ELF-1 (cell line): ENCODE measurements around the gene MPV17L.
"Not testable (repeated sequence)": the region's sequence is repeated elsewhere in the genome, so short reads cannot be mapped to it uniquely, and the experiment has no call there.

Experiments used
- DNase-seq: peaks from one replicate; pipeline ENCODE4 v3.0.0-alpha.2; 2016; ENCODE audit warnings: low read depth, low spot score

MPV17L gene

DNA sequence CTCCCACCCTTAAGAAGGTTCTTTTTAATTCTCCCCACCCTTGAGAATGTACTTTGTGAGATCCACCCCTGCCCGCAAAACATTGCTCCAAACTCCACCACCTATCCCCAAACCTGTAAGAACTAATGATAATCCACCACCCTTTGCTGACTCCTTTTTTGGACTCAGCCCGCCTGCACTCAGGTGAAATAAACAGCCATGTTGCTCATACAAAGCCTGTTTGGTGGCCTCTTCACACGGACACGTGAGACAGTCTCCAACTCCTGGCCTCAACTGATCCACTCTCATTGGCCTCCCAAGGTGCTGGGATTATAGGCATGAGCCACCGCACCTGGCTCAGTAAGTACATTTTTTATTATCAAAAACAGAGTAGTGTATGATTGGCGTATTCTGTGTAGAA lies 13.9 kb downstream of the MPV17L start:
- not testable (repeated sequence) for DNase-seq

DNA sequence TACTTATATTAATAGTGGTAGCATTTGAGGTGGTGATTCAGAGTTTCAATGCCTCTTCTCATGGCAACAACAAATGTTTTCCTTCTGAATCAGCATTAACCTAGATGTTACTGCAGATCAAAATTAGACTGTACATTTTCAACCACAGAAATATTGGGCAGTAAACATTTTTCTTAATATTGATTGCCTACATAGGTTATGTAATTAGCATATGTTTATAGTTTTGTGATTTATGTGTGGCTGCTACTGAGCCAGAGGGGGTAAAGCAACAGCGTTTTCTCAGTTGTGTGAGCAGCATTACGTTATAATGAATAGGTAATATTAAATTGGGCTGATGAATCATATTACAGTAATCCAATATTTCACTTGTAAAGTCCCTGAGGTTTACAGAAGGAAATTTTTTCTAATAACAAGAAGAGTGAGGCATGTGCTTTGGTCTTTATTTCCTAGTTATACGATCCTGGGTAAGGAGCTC lies 20.0 kb downstream of the MPV17L start:
- DNase-seq: no peak

DNA sequence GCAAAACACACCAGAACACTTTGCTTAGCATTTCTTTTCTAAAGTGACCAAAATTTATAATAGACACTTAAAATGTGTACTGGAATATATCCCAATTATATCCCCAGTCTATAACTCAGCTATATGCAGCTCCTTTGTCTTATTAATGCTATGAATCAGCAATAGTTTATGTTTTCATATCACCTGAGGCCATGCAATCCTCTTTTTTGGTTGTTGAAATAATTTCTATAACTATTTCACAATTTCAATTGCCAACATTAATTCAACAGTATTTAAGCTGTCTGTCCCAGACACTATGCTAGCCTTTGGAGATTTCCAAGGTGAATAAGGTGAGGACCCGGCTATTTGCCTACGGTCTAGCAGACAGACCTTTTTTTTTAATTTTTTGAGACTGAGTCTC lies 21.6 kb downstream of the MPV17L start:
- DNase-seq: no peak

DNA sequence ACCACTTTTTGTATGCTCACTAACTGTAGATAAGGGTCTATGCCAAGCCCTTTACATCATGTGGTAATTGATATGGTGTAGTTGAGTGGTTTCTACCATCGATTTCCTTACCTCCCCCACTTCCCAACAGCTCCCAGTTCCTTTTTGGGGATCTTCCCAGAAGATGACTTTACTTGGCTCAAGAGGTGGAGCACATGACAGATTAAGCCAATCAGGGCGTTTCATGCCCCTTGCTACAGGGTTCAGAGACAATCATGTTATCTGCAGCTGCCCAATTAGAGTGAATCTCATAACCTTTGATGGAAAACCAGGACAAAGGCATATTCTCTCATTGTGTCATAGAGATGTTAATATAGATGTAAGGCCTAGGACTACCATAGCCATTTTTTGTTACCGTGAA lies 22.7 kb downstream of the MPV17L start:
- no peak for DNase-seq

DNA sequence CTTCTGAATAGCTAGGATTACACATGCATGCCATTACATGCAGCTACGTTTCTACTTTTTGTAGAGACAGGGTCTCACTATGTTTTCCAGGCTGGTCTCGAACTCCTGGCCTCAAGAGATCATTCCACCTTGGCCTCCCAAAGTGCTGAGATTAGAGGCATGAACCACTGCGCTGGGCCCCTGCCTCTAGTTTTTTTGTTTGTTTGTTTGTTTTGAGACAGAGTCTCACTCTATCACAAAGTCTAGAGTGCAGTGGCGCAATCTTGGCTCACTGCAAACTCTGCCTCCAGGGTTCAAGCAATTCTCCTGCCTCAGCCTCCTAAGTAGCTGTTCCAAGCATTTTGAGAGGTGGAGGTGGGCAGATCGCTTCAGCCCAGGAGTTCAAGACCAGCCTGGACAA lies 26.1 kb downstream of the MPV17L start:
- DNase-seq: not testable (repeated sequence)

DNA sequence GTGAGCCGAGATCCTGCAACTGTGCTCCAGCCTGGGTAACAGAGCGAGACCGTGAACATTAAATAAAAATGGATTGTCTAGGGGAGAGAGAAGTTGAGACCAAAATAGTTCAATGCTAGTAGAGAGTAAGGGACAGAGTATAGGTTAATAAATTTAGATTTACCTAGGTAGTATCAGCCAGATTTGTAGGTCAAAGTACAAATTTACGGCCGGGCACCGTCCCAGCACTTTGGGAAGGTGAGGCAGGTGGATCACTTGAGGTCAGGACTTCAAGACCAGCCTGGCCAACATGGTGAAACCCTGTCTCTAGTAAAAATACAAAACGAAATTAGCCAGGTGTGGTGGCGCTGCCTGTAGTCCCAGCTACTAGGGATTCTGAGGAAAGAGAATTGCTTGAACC lies 26.7 kb downstream of the MPV17L start:
- DNase-seq: no peak

DNA sequence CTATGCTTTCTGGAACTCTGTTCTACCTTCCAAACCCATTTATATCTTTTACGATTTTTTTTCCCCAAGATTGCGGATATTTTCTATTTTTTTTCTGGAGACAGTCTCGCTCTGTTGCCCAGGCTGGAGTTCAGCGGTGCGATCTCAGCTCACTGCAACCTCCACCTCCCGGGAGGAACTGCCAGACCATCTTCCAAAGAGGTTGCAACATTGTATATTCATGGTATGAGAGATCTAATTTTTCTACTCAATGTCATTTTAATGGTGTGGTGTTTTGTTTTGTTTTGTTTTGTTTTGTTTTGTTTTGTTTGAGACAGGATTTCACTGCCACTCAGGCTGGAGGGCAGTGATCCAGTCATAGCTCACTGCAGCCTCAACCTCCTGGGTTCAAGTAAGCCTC lies 30.3 kb downstream of the MPV17L start:
- DNase-seq: no peak

DNA sequence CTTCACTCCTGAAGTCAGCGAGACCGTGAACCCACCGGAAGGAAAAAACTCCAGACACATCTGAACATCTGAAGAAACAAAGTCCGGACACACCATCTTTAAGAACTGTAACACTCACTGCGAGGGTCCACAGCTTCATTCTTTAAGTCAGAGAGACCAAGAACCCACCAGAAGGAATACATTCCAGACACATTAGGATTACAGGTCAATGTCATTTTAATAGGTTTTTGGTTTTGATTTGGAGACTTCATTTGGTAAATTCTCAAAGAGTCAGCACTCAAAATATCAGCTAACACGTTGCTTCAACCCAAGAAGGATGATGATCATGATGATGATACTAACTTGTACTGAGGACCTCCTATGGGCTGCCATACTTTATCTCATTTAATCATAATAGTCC lies 31.2 kb downstream of the MPV17L start:
- no peak for DNase-seq

DNA sequence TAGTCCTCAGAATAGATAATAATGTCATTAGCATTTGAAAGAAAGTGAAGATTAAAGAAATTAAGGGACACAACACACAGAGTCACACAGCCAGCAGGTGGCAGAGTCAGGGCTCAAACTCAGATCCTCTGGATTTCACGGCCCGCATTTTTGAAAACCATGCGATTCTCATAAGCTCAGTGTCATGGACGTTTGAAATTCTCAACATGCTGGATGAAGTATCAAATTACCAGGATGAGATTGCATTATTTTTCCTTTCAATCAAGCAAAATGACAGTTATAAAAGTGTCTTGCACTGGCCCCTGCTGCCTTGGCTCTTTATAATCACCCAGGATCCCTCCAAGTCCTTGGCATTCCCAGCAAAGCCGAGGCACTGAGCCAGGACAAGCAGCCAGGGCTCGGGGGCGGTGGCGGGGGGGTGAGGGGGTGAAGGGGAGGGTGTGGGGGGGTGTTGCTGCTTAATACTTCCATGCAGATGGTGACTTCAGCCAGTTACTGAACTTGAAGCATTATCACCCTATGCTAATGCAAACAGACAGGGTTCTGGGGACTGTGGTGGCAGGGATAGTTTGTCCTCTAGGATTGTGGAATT lies 32.2 kb downstream of the MPV17L start:
- no peak for DNase-seq

DNA sequence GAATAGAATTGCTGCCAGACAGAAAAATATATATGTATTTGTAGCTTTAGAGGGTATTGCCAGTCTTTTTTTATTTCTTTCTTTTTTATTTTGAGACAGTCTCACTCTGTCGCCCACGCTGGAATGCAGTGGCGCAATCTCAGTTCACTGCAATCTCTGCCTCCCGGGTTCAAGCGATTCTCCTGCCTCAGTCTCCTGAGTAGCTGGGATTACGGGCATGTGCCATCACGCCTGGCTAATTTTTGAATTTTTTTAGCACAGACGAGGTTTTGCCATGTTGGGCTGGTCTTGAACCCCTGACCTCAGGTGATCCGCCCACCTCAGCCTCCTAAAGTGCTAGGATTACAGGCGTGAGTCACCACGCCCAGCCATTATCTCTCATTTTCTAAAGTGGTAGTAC lies 35.3 kb downstream of the MPV17L start:
- DNase-seq: not testable (repeated sequence)

DNA sequence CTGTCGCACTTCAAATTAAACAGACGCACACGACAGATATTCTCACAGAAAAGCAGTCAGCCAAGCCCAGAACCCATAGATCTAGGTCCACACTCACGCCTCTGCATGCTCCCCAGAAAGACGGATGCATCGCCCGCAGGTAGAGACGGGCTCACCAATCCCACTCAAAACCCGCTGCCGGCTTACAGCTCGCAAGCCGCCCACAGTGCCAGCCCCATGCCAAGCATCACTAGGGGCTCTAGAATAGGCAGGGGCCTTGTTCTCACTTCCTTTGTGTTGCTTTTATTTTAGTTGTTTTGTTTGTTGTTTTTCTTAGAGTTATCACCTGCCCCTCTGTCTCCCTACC lies 38.5 kb downstream of the MPV17L start:
- no peak for DNase-seq

DNA sequence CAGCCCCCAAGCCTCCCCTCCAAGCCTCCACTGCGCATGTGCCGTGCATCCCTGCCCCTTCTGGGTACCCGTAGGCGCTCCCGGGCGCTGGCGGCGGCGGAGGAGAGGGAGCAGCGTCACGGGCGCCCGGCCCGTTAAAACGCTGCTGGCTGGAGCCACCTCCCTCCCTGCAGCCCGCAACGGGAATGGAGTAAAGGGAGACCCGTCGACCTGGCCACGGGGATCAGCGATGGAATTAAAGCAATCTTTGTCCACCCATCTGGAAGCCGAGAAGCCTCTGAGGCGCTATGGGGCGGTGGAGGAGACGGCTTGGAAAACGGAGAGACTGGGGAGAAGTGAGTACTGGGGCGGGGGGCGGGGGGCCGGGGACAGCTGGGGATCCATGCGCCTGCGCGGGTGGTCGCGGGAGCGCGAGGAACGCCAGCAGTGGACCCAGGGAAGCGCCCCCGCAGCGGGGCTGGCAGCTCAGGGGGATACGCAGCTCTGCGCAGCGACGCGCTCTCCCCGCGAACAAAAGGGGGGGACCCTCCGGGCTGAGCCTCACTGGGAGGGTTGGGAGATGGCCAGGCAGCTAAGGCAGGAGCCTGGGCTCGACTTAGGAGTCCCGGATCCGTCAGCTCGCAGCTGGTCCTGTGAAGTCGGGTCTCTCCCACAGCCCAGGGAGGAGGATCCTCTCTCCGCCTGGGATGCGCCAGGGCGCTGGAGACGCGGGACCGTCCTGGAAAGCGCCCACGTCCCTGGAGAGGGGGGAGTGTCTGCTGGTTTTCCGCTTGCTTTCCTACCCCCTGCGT lies 39.1 kb downstream of the MPV17L start, which contains the start of gene BMERB1:
Gene BMERB1, plus strand, starts transcription at position 164 of the 791 bp plus-strand sequence. Its CDS starts 66 bp downstream, at position 230.
- peak; percentile 46 for DNase-seq

DNA sequence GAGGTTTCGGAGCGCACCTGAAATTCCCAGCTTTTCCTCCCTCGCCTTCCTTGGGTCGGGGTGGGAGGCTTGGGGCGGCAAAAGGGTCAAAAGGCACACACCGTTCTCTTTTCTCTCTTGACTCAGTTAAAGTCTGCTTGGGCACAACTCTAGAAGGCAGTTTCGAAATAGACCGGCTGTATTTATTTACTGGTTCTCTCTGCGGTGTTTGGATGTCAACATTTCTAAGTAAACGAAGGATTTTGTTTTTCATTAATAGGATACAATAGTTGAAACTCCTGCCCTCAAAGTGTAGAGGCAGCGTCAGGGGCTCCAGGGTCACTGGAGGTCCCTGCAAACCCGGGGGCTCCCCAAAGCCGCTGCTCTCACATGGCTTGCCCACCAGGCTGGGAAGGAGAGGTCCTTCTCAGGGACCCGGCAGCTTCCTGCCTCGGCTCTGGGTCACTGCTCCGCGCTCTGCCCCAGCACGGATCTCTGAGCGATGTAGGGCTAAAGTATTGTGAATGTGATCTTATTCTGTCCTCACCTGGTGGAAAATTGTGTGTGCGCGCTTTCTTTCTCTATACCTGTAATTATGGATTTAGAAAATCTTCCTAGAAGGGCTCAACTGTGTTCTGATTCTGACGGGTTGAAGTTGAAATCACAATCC lies 39.8 kb downstream of the MPV17L start:
- DNase-seq: peak; percentile 9

DNA sequence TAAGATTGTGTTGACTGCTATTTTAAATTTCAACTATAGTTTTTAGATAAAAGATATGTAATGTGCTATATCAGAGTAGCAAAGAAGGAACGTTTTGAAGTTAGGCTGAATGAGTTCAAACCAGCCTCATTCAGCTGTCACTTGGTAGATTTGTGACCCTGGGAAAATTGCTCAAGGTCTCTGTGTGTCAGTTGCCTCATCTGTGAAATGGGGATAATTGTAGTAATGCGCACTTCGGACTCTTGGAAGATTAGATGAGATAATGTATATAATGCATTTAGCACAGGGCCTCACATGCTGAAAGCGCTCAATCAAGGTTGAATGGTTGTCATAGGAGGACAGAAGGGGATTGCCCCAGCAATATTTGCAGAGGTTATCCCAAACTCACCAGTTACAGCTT lies 43.5 kb downstream of the MPV17L start:
- no peak for DNase-seq

DNA sequence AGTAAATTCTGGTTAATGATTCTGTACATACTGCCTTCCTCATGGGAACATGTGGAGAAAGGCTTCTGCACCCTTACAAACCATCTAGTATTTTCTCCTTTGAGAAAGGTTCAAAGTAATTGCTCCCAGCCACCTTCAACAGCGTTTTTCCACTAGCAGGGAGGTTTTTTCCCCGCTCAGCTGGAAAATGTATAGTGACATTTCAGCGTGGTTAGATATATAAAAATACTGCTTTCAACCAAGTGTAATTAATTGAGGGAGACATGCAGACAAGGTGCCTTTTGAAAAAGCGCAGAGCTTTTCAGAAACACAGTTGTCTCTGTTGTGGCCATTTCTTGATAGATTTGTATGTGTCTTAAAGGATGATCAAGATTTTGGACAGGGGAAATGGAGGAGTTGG lies 44.0 kb downstream of the MPV17L start:
- no peak for DNase-seq

DNA sequence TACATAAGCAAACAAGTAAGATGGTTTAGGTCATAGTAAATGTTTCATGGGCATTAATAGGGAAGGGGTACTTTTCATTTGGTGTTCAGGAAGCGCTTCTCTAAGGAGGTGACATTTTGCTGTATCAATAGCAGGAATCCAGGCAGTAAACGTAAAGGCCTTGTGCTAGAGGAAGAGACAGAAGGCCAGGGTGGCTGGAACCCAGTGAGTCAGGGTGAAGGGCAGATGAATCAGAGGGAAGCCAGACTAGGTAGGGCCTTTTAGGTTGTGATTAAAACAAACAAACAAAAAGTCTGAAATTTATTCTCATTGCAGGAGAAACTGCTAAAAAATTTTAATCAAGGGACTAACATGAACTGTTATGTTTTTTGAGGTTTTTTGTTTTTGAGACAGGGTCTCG lies 45.3 kb downstream of the MPV17L start:
- no peak for DNase-seq

DNA sequence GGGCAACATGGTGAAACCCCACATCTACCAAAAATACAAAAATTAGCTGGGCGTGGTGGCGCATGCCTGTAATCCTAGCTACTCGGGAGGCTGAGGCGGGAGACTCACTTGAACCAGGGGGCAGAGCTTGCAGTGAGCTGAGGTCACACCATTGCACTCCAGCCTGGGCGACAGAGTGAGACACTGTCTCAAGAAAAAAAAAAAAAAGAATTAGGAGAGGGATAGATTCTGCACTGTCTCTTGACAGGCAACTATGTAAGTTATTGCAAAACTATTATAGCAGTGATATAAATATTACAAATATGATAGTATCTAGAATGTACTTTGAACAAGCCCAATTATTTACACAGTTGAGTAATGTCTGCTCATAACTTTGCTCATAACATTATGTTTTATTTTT lies 46.6 kb downstream of the MPV17L start:
- DNase-seq: not testable (repeated sequence)

DNA sequence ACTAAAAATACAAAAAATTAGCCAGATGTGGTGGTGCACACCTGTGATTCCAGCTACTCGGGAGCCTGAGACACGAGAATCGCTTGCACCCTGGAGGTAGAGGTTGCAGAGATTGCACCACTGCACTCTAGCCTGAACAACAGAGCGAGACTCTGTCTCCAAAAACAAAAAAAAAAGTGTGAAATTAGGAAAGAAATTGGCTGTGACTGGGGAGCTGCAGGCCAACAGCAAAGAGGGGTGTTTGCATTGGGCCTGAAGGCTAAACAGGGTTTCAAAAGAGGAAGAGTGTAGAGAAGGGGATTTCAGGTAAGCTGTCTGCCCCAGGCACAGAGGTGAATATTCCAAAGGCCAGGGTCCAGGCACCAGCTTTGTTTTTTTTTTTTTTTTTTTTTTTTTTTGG lies 48.2 kb downstream of the MPV17L start:
- peak; percentile 3 for DNase-seq

DNA sequence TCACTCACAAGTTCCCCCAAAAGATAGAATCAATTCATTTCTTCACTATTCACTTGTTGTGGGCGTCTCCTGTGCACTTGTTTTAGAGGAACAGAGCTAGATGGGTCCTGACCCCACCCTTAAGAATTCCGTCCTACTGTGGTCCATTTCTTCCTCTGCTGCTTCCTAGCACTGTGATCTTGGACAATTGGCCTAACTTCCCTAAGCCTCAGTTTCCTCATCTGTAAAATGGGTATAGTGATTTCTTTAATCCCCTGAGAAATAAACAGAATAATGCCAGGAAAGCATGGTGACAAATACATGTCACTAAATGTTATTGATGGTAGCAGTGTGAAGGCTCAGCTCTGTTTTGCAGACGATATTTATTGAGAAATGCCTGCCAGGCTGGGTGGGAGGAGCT lies 48.7 kb downstream of the MPV17L start:
- DNase-seq: no peak

DNA sequence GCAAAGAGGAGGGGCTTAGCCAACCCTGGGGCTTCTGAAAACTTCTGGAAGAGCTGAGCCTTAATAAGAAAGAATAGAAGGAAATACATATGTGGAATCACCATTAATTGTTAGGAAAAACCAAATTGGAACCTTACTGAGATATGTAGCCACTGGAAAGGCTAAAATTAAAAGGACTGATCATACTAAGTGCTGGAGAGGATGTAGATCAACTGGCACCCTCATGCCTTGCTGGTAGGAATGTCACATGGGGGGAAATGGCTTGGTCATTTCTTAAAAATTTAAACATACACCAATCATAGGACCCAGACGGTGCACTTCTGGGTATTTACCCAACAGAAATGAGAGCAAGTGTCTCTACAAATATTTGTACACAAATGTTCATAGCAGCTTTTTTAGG lies 49.9 kb downstream of the MPV17L start:
- DNase-seq: no peak

DNA sequence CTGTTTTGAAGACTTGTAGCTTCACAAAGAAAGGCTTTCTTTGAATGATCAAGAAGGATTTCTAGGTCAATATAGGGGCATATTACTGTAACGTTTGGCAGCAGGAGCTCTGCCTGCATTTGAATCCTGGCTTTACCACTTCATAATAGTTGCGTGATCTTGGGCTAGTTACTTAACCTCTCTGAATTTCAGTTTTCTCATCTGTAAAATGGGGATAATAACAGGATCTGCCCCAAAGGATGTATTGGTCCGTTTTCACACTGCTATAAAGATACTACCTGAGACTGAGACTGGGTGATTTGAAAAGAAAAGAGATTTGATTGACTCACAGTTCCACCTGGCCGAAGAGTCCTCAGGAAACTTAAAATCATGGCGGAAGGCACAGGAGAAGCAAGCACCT lies 51.3 kb downstream of the MPV17L start:
- DNase-seq: no peak

DNA sequence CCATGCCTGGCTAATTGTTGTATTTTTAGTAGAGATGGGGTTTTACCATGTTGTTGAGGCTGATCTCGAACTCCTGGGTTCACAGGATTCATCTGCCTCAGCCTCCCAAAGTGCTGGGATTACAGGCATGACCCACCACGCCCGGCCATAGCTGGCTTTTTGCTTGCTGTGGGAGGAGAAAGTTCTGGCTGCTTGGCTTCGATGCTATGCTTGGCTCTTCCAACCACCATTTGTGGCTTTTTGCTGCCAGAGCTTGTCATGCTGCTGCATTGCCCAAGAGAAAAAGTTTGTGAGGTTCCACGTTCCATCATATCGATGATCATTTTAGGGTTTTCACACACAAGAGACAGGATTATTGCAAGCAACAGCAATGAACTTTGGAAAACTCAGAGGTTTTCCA lies 55.1 kb downstream of the MPV17L start:
- no peak for DNase-seq
